H1 (cell line): ENCODE data around the gene CYGB.

Source experiments
- CEBPB ChIP-seq: IDR thresholded peaks from 2 replicates; pipeline ENCODE4 v1.6.1; 2012; ENCODE audit warnings: low read depth, low read length
- FOSL1 ChIP-seq: IDR thresholded peaks from 2 replicates; pipeline ENCODE4 v1.6.1; 2011; ENCODE audit warnings: mild to moderate bottlenecking, low read depth, low read length, moderate library complexity; ENCODE audit not compliant: insufficient read depth
- POLR2AphosphoS5 ChIP-seq: IDR thresholded peaks from 2 replicates; pipeline ENCODE4 v1.6.1; 2011; ENCODE audit warnings: low read depth, low read length
- RAD21 ChIP-seq, 2 experiments: IDR thresholded peaks in 1 of 2; conservative IDR thresholded peaks in 1 of 2; 2 replicates each; pipeline ENCODE4 v1.6.1; 2011; ENCODE audit warnings: low read depth in 2 of 2, low read length in 2 of 2, improper control_type of control experiment in 1 of 2, inconsistent platforms in 1 of 2, mild to moderate bottlenecking in 1 of 2, moderate library complexity in 1 of 2
- SIN3A ChIP-seq, 2 experiments: IDR thresholded peaks in 1 of 2; conservative IDR thresholded peaks in 1 of 2; 2 replicates each; pipeline ENCODE4 v1.6.1; 2011 to 2012; ENCODE audit warnings: low read length in 2 of 2, improper control_type of control experiment in 1 of 2, low read depth in 1 of 2, mild to moderate bottlenecking in 1 of 2
- SP2 ChIP-seq: IDR thresholded peaks from 2 replicates; pipeline ENCODE4 v1.6.1; 2012; ENCODE audit warnings: mild to moderate bottlenecking, low read length, inconsistent platforms
- TCF12 ChIP-seq: IDR thresholded peaks from 2 replicates; pipeline ENCODE4 v1.6.1; 2011; ENCODE audit warnings: low read depth, mild to moderate bottlenecking, low read length
- ZNF274 ChIP-seq: IDR thresholded peaks from 2 replicates; pipeline ENCODE4 v1.7.0; 2012; ENCODE audit warnings: low read length, borderline replicate concordance; ENCODE audit errors: extremely low read depth
- TF ChIP-seq, protein P1 (sequence below), 3 experiments: IDR thresholded peaks; 1 replicate in 2 of 3; 2 replicates in 1 of 3; pipeline versions ENCODE4 v1.5.1 to v1.6.1; 2011; ENCODE audit warnings: low read length in 3 of 3, mild to moderate bottlenecking in 3 of 3, inconsistent platforms in 2 of 3, low read depth in 1 of 3, moderate library complexity in 1 of 3; ENCODE audit not compliant: insufficient read depth in 1 of 3; ENCODE audit errors: control extremely low read depth in 1 of 3

DNA sequence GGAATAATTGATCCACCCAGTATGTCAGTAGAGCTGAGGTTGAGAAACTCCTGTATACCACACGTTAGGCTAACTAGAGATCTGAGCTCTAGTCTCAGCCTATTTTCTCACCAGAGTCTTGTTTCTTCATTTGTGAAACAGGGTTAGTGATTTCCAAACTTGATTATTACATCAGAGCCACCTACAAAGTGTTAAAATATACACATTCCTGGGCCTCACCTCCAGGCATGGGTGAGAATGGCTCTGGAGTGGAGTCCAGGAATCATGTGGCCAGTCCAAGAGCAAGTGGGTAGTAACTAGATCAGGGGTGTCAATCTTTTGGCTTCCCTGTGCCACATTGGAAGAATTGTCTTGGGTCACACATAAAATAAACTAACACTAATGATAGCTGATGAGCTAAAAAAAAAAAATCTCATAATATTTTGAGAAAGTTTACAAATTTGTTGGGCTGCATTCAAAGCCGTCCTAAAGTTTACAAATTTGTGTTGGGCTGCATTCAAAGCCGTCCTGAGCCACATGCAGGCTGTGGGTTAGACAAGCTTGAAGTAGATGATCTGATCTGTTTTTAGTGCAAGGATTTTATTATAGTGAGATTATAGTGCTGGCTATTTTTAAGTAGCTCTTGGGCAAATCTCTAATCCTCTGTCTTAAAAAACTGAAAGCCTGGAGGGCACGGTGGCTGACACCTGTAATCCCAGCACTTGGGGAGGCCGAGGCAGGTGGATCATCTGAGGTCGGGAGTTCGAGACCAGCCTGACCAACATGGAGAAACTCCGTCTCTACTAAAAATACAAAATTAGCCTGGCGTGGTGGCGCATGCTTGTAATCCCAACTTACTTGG lies 22.7 kb upstream of the CYGB start:
- TF ChIP-seq CEBPB (no peak), FOSL1 (no peak), SIN3A (conservative IDR thresholded peaks at IDR 0.05 in 1 of 2, IDR thresholded peaks at IDR 0.05 in 1 of 2; ENCODE audit: low read depth in 1 of 2, low read length in 2 of 2) (no peak), TCF12 (no peak), RAD21 (IDR thresholded peaks at IDR 0.05 in 1 of 2, conservative IDR thresholded peaks at IDR 0.05 in 1 of 2; ENCODE audit: low read depth in 2 of 2, low read length in 2 of 2) (no peak), SP2 (no peak), POLR2AphosphoS5 (peak; percentile 63; the same call in 1 of the 2 replicates), ZNF274 (no peak)
- TF ChIP-seq, protein P1, sequence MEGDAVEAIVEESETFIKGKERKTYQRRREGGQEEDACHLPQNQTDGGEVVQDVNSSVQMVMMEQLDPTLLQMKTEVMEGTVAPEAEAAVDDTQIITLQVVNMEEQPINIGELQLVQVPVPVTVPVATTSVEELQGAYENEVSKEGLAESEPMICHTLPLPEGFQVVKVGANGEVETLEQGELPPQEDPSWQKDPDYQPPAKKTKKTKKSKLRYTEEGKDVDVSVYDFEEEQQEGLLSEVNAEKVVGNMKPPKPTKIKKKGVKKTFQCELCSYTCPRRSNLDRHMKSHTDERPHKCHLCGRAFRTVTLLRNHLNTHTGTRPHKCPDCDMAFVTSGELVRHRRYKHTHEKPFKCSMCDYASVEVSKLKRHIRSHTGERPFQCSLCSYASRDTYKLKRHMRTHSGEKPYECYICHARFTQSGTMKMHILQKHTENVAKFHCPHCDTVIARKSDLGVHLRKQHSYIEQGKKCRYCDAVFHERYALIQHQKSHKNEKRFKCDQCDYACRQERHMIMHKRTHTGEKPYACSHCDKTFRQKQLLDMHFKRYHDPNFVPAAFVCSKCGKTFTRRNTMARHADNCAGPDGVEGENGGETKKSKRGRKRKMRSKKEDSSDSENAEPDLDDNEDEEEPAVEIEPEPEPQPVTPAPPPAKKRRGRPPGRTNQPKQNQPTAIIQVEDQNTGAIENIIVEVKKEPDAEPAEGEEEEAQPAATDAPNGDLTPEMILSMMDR (IDR thresholded peaks at IDR 0.05; ENCODE audit: control extremely low read depth in 1 of 3, insufficient read depth in 1 of 3, low read depth in 1 of 3, low read length in 3 of 3): no peak
